ENCODE measurements around the gene IDI1. TPM values are rescaled to one million over a fixed set of nuclear protein-coding genes. Genes with fewer than 3 reads are reported as not detected.
A peak's percentile ranks its signal among the peaks of the same experiment; 100 is the strongest.
"Not testable (repeated sequence)": the region's sequence is repeated elsewhere in the genome, so short reads cannot be mapped to it uniquely, and the experiment has no call there.

Gene IDI1
- total and polyA plus RNA-seq, 4 donors = 78.8 to 264 (median 109) TPM

GRCh38 chr10:1070919-1071318 lies 22.0 kb upstream of the IDI1 start:
- TF ChIP-seq GABPA (IDR thresholded peaks at IDR 0.05 in 1 of 2, conservative IDR thresholded peaks at IDR 0.05 in 1 of 2) (no peak), FOXA2 (IDR thresholded peaks at IDR 0.05) (no peak), FOXA1 (IDR thresholded peaks at IDR 0.05) (no peak), ZBTB33 (IDR thresholded peaks at IDR 0.05) (no peak), RAD21 (IDR thresholded peaks at IDR 0.05) (no peak), YY1 (IDR thresholded peaks at IDR 0.05) (no peak), HNF4G (IDR thresholded peaks at IDR 0.05) (no peak)
- Histone ChIP-seq H3K9me3 (ENCODE audit: control insufficient read depth in 4 of 4, low read length in 3 of 4) (no peaks in the 10 kb centered on the region), H3K4me1 (ENCODE audit: control insufficient read depth in 4 of 4, insufficient read depth in 4 of 4, low read length in 3 of 4) (peaks cover 2 to 13% (median 5%) of the 10 kb centered on the region in 4 donors), H3K27ac (ENCODE audit: low read depth in 1 of 2, low read length in 2 of 2) (no peak overlapping the region), H3K27me3 (ENCODE audit: control insufficient read depth in 4 of 4, insufficient read depth in 4 of 4, low read length in 3 of 4) (no peaks in the 10 kb centered on the region), H3K9ac (ENCODE audit: low read depth in 1 of 2, low read length in 2 of 2) (no peak overlapping the region), H3K36me3 (ENCODE audit: control insufficient read depth in 4 of 4, insufficient read depth in 3 of 4, low read depth in 1 of 4, low read length in 3 of 4) (peaks cover 0 to 15% (median 12%) of the 10 kb centered on the region in 4 donors), H3K4me3 (ENCODE audit: low read depth in 1 of 3, low read length in 3 of 3) (no peak overlapping the region)
- WGBS = 91% methylated on average over 7 of the region's 7 CpGs
- no peak for DNase-seq (ENCODE audit: low spot score)

- 84% methylated on average over 10 of the region's 10 CpGs for WGBS
Measured at GRCh38 chr10:1068380-1069361, 19.8 kb upstream of the IDI1 start.

GRCh38 chr10:1066734-1067133 lies 17.8 kb upstream of the IDI1 start:
- H3K4me1 ChIP-seq (ENCODE audit: control insufficient read depth in 4 of 4, insufficient read depth in 4 of 4, low read length in 3 of 4) = peaks cover 3 to 16% (median 5%) of the 10 kb centered on the region in 4 donors
- H3K9ac ChIP-seq (ENCODE audit: low read depth in 1 of 2, low read length in 2 of 2); H3K9me3 ChIP-seq (ENCODE audit: control insufficient read depth in 4 of 4, low read length in 3 of 4); H3K36me3 ChIP-seq (ENCODE audit: control insufficient read depth in 4 of 4, insufficient read depth in 3 of 4, low read depth in 1 of 4, low read length in 3 of 4); DNase-seq (ENCODE audit: low spot score); H3K4me3 ChIP-seq (ENCODE audit: low read depth in 1 of 3, low read length in 3 of 3); H3K27ac ChIP-seq (ENCODE audit: low read depth in 1 of 2, low read length in 2 of 2); H3K27me3 ChIP-seq (ENCODE audit: control insufficient read depth in 4 of 4, insufficient read depth in 4 of 4, low read length in 3 of 4): not testable (repeated sequence)
- 93% methylated on average over 8 of the region's 8 CpGs for WGBS

More at GRCh38 chr10:1068380-1069361, 19.8 kb upstream of the IDI1 start:
- no peaks in the 10 kb centered on the region for H3K9me3 ChIP-seq (ENCODE audit: control insufficient read depth in 4 of 4, low read length in 3 of 4)
- no peak overlapping the region for H3K27ac ChIP-seq (ENCODE audit: low read depth in 1 of 2, low read length in 2 of 2)
- H3K4me1 ChIP-seq (ENCODE audit: control insufficient read depth in 4 of 4, insufficient read depth in 4 of 4, low read length in 3 of 4) = peaks cover 3 to 13% (median 5%) of the 10 kb centered on the region in 4 donors
- H3K36me3 ChIP-seq (ENCODE audit: control insufficient read depth in 4 of 4, insufficient read depth in 3 of 4, low read depth in 1 of 4, low read length in 3 of 4) = peaks cover 0 to 10% (median 8%) of the 10 kb centered on the region in 4 donors
- H3K9ac ChIP-seq (ENCODE audit: low read depth in 1 of 2, low read length in 2 of 2) = no peak overlapping the region
- no peak for TF ChIP-seq MAX (IDR thresholded peaks at IDR 0.05)
- peak; percentile 26 to 34 for TF ChIP-seq HNF4A (conservative IDR thresholded peaks at IDR 0.05)
- H3K27me3 ChIP-seq (ENCODE audit: control insufficient read depth in 4 of 4, insufficient read depth in 4 of 4, low read length in 3 of 4) = no peaks in the 10 kb centered on the region
- DNase-seq (ENCODE audit: low spot score) = no peak
- H3K4me3 ChIP-seq (ENCODE audit: low read depth in 1 of 3, low read length in 3 of 3) = no peak overlapping the region

- 81% methylated on average over 4 of the region's 4 CpGs for WGBS
- H3K4me1 ChIP-seq (ENCODE audit: control insufficient read depth in 4 of 4, insufficient read depth in 4 of 4, low read length in 3 of 4) = peaks cover 3 to 21% (median 7%) of the 10 kb centered on the region in 4 donors
- TF ChIP-seq GABPA (IDR thresholded peaks at IDR 0.05 in 1 of 2, conservative IDR thresholded peaks at IDR 0.05 in 1 of 2) = no peak
- no peak for TF ChIP-seq ATF3 (IDR thresholded peaks at IDR 0.05)
- peak; percentile 3 for TF ChIP-seq NR2F2 (IDR thresholded peaks at IDR 0.05)
Measured at GRCh38 chr10:1064964-1065247, 16.0 kb upstream of the IDI1 start.

More at GRCh38 chr10:1064964-1065247, 16.0 kb upstream of the IDI1 start:
- no peaks in the 10 kb centered on the region for H3K27me3 ChIP-seq (ENCODE audit: control insufficient read depth in 4 of 4, insufficient read depth in 4 of 4, low read length in 3 of 4)
- no peak overlapping the region for H3K4me3 ChIP-seq (ENCODE audit: low read depth in 1 of 3, low read length in 3 of 3)
- H3K27ac ChIP-seq (ENCODE audit: low read depth in 1 of 2, low read length in 2 of 2) = no peak overlapping the region
- no peaks in the 10 kb centered on the region for H3K9me3 ChIP-seq (ENCODE audit: control insufficient read depth in 4 of 4, low read length in 3 of 4)
- H3K36me3 ChIP-seq (ENCODE audit: control insufficient read depth in 4 of 4, insufficient read depth in 3 of 4, low read depth in 1 of 4, low read length in 3 of 4) = peaks cover 0 to 3% (median 0%) of the 10 kb centered on the region in 4 donors
- H3K9ac ChIP-seq (ENCODE audit: low read depth in 1 of 2, low read length in 2 of 2) = no peak overlapping the region
- DNase-seq (ENCODE audit: low spot score) = no peak
